ENCODE results near the gene RASSF5. TPM values are rescaled to one million over a fixed set of nuclear protein-coding genes. Genes with fewer than 3 reads are reported as not detected.

RASSF5 gene
- total and polyA plus RNA-seq, 9 of the 15 experiments (the other 6 are each of a cell fraction or from before 2014, with no cell fraction given) = 6.1 to 41.0 (median 25.2) TPM

DNA sequence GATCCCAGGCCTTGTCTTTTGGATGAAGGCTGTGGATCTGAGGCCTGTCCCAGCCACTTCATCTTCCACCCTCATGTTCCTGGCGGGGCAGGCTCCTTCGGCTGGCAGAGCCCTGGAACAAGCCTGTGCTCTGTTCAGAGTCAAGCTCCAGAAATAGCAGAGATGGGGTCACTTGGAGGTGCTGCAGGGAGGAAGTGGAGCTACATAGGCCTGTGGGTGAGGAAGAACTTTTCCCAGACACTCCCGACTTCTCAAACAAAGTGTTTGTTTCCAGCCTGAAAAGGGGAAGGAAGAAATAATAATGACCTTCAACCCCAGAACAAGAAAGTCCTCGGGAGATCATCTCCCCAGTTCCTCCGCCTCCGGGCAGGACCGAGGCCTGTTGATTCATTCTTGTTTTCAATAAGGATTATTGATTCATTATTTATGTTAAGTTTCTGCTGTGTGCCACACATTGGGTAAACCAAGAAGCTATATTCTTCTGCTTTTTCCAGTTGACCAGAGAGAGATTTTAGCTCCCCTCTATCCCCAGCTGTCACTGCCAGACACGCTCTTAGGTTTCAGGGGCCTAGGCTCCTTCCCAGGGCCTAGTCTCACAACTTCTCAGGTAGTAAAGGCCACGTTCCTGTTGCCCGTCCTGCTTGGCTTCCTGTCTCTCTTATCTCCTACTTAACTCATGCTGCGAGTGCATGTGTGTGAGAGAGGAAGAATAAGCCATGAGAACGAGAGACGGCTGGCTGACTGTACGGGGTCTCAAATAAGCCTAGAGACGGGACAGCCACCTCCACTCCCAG is 20.1 kb upstream of the RASSF5 start (continued):
- TF ChIP-seq, protein P1, sequence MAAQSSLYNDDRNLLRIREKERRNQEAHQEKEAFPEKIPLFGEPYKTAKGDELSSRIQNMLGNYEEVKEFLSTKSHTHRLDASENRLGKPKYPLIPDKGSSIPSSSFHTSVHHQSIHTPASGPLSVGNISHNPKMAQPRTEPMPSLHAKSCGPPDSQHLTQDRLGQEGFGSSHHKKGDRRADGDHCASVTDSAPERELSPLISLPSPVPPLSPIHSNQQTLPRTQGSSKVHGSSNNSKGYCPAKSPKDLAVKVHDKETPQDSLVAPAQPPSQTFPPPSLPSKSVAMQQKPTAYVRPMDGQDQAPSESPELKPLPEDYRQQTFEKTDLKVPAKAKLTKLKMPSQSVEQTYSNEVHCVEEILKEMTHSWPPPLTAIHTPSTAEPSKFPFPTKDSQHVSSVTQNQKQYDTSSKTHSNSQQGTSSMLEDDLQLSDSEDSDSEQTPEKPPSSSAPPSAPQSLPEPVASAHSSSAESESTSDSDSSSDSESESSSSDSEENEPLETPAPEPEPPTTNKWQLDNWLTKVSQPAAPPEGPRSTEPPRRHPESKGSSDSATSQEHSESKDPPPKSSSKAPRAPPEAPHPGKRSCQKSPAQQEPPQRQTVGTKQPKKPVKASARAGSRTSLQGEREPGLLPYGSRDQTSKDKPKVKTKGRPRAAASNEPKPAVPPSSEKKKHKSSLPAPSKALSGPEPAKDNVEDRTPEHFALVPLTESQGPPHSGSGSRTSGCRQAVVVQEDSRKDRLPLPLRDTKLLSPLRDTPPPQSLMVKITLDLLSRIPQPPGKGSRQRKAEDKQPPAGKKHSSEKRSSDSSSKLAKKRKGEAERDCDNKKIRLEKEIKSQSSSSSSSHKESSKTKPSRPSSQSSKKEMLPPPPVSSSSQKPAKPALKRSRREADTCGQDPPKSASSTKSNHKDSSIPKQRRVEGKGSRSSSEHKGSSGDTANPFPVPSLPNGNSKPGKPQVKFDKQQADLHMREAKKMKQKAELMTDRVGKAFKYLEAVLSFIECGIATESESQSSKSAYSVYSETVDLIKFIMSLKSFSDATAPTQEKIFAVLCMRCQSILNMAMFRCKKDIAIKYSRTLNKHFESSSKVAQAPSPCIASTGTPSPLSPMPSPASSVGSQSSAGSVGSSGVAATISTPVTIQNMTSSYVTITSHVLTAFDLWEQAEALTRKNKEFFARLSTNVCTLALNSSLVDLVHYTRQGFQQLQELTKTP (IDR thresholded peaks at IDR 0.05; ENCODE audit: low read depth in 1 of 2, partially characterized antibody in 2 of 2) = no peak
- no peak for TF ChIP-seq BRCA1 (IDR thresholded peaks at IDR 0.05)
- TF ChIP-seq BRCA1 (CRISPR knock-in tag; IDR thresholded peaks at IDR 0.05) = no peak
- TF ChIP-seq SMAD4 (CRISPR knock-in tag; conservative IDR thresholded peaks at IDR 0.05) = peak; percentile 54; the same call in 1 of the 2 replicates
- TF ChIP-seq, protein P2, sequence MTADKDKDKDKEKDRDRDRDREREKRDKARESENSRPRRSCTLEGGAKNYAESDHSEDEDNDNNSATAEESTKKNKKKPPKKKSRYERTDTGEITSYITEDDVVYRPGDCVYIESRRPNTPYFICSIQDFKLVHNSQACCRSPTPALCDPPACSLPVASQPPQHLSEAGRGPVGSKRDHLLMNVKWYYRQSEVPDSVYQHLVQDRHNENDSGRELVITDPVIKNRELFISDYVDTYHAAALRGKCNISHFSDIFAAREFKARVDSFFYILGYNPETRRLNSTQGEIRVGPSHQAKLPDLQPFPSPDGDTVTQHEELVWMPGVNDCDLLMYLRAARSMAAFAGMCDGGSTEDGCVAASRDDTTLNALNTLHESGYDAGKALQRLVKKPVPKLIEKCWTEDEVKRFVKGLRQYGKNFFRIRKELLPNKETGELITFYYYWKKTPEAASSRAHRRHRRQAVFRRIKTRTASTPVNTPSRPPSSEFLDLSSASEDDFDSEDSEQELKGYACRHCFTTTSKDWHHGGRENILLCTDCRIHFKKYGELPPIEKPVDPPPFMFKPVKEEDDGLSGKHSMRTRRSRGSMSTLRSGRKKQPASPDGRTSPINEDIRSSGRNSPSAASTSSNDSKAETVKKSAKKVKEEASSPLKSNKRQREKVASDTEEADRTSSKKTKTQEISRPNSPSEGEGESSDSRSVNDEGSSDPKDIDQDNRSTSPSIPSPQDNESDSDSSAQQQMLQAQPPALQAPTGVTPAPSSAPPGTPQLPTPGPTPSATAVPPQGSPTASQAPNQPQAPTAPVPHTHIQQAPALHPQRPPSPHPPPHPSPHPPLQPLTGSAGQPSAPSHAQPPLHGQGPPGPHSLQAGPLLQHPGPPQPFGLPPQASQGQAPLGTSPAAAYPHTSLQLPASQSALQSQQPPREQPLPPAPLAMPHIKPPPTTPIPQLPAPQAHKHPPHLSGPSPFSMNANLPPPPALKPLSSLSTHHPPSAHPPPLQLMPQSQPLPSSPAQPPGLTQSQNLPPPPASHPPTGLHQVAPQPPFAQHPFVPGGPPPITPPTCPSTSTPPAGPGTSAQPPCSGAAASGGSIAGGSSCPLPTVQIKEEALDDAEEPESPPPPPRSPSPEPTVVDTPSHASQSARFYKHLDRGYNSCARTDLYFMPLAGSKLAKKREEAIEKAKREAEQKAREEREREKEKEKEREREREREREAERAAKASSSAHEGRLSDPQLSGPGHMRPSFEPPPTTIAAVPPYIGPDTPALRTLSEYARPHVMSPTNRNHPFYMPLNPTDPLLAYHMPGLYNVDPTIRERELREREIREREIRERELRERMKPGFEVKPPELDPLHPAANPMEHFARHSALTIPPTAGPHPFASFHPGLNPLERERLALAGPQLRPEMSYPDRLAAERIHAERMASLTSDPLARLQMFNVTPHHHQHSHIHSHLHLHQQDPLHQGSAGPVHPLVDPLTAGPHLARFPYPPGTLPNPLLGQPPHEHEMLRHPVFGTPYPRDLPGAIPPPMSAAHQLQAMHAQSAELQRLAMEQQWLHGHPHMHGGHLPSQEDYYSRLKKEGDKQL (CRISPR knock-in tag; IDR thresholded peaks at IDR 0.05; ENCODE audit: borderline replicate concordance) = no peak
- TF ChIP-seq, protein P3, sequence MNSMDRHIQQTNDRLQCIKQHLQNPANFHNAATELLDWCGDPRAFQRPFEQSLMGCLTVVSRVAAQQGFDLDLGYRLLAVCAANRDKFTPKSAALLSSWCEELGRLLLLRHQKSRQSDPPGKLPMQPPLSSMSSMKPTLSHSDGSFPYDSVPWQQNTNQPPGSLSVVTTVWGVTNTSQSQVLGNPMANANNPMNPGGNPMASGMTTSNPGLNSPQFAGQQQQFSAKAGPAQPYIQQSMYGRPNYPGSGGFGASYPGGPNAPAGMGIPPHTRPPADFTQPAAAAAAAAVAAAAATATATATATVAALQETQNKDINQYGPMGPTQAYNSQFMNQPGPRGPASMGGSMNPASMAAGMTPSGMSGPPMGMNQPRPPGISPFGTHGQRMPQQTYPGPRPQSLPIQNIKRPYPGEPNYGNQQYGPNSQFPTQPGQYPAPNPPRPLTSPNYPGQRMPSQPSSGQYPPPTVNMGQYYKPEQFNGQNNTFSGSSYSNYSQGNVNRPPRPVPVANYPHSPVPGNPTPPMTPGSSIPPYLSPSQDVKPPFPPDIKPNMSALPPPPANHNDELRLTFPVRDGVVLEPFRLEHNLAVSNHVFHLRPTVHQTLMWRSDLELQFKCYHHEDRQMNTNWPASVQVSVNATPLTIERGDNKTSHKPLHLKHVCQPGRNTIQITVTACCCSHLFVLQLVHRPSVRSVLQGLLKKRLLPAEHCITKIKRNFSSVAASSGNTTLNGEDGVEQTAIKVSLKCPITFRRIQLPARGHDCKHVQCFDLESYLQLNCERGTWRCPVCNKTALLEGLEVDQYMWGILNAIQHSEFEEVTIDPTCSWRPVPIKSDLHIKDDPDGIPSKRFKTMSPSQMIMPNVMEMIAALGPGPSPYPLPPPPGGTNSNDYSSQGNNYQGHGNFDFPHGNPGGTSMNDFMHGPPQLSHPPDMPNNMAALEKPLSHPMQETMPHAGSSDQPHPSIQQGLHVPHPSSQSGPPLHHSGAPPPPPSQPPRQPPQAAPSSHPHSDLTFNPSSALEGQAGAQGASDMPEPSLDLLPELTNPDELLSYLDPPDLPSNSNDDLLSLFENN (IDR thresholded peaks at IDR 0.05; ENCODE audit: low read depth in 2 of 2, low read length in 2 of 2) = no peak

Measured in K562 (cell line).